Cardiac fibroblast (primary cell): Measurements from ENCODE around the gene KLK6.
A peak's percentile ranks its signal among the peaks of the same experiment; 100 is the strongest.

ENCODE experiments used
- DNase-seq, 2 donors: peaks; one replicate each; pipeline versions ENCODE4 v3.0.0 to v3.0.0-alpha.2; 2010; ENCODE audit warnings: low read depth in 2 of 2
- H3K4me3 ChIP-seq, 2 donors: replicated peaks in 1 of 2; 1 replicate in 1 of 2; 2 replicates in 1 of 2; pipeline ENCODE4 v1.5.1; 2011; ENCODE audit warnings: low read depth in 2 of 2, low read length in 2 of 2, mild to moderate bottlenecking in 2 of 2, moderate library complexity in 1 of 2
- TF ChIP-seq, protein P1 (sequence below): IDR thresholded peaks from one replicate; pipeline ENCODE4 v1.5.1; 2011; ENCODE audit warnings: low read depth, mild to moderate bottlenecking, low read length, inconsistent platforms

KLK6 gene

DNA sequence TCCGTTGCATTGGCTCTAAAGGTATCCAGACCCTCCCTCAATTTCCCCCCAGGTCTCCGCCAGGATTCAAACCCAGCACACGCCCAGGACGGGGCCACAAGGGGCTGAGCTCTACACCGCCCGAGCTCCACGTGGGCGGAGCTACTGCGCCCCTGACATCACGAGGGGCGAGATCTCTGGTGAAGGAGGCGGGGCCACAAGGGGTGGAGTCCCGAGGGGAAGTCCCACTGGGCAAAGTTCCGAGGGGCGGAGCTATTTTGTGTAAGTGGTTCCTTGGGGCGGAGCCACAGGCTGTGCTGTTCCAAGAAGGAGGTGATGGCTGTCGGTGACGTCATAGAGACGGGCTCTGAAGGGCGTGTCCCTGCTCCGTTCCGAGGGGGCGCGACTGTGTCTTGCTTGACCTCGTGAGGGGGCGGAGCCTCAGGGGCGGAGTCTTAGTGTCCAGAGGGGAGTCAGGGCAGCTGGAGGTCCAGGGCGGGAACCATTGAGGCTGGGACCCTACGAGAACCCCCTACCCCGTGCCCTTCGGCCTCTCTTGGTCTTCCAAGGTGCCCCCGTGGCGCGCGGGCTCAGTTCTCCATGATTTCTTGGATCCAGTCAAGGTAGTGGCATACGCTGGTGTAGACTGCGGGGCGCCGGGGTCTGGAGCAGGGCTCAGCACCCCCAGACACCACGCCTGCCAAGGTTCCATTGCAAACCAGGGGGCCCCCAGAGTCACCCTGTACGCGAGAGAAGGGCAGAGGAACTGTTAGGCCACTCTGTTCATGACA, 33.3 kb upstream of the KLK6 start:
- no peak overlapping the region for H3K4me3 ChIP-seq
- TF ChIP-seq, protein P1, sequence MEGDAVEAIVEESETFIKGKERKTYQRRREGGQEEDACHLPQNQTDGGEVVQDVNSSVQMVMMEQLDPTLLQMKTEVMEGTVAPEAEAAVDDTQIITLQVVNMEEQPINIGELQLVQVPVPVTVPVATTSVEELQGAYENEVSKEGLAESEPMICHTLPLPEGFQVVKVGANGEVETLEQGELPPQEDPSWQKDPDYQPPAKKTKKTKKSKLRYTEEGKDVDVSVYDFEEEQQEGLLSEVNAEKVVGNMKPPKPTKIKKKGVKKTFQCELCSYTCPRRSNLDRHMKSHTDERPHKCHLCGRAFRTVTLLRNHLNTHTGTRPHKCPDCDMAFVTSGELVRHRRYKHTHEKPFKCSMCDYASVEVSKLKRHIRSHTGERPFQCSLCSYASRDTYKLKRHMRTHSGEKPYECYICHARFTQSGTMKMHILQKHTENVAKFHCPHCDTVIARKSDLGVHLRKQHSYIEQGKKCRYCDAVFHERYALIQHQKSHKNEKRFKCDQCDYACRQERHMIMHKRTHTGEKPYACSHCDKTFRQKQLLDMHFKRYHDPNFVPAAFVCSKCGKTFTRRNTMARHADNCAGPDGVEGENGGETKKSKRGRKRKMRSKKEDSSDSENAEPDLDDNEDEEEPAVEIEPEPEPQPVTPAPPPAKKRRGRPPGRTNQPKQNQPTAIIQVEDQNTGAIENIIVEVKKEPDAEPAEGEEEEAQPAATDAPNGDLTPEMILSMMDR = no peak
- DNase-seq = peak; percentile 4 to 18

DNA sequence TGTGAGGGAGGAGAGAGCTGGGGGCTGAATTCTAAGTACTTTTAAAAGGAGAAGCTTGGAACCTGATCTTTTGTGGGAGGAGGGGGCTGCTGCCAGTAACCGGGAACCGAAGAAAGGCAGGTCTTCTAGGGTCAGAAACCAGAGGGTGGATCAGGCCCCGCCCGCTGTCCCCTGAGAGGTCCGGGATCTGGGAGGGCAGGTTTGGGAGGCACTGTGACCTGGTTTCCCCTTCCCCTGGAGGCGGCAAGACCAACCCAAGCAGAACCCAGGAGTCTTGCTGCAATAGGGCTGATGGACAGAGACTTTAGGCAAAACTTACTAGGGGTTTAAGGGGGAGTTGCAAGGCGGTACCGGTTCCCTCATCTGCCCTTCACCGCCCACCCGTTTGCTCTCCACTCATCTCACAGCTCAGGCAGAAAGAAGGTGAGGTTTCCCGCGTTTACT, 32.7 kb upstream of the KLK6 start:
- H3K4me3 ChIP-seq = no peak overlapping the region
- DNase-seq = no peak
- TF ChIP-seq, protein P1 = no peak

DNA sequence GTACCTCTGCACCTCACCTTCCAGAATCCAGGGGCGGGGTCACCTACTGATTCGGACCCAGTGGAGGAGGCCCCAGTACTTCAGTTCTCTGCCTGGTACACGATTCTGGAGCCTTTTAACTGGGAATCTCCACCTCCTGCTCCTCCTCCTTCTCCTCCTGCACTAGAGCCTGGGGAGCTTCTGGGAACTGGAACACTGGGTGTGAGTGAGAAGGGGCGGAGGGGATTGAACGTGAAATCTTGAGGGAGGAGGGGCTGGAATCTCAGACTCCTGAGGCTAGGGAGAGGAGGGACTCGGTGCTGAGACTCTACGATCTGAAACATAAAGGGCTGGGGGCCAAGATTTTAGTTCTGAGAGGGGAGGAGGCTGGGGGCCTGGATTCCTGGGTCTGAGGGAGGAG, 32.1 kb upstream of the KLK6 start, which contains the start of gene KLK8:
TSS of gene KLK8 (minus strand) at position 90 of the 400 bp plus-strand sequence. CDS start 437 bp downstream, outside the sequence.
- H3K4me3 ChIP-seq = no peak within 1 kb of the TSS
- TF ChIP-seq, protein P1 = no peak

DNA sequence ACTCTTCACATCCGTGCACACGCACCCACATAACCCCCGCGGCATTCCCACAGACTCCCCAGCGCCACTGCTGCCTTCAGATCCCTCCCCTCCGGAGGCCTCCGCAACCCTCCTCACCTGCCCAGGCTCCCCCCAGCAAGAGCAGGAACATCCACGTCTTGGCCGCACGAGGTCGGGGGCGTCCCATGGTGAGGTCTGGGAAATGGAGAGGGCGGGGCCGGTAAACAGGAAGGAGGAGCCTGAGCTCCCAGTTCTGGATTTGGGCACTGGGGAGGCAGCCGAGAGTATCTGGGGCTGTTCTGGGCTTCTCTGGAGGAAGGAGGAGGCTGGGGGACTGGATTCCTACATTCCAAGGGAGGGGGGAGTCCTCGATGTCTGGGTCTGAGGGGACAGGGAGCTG, 31.6 kb upstream of the KLK6 start:
- no peak overlapping the region for H3K4me3 ChIP-seq
- TF ChIP-seq, protein P1 = no peak

More for the DNA sequence above, 32.1 kb upstream of the KLK6 start, which contains the start of gene KLK8:
- no peak for DNase-seq

DNA sequence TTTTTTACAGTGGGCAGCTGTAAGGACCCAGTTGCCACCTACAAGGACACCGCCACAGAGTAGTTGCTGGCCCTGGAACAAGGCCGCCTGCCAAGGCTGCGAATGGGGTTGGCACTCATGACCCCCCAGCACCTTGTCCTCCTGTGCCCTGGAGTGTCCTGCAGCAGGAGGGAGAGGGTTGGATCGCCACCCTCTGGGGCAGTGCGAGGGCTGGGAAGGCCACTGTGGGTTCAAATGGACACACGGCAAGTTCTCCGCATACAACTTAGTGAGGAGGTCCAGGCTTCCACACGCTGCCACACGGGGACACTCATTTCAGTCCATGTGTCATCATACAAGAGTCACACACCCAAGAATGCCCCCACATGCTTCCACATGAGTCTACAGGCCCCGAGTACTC, 31.0 kb upstream of the KLK6 start:
- no peak for DNase-seq
- TF ChIP-seq, protein P1 = no peak
- H3K4me3 ChIP-seq = no peak overlapping the region

More for the DNA sequence above, 31.6 kb upstream of the KLK6 start:
- no peak for DNase-seq

DNA sequence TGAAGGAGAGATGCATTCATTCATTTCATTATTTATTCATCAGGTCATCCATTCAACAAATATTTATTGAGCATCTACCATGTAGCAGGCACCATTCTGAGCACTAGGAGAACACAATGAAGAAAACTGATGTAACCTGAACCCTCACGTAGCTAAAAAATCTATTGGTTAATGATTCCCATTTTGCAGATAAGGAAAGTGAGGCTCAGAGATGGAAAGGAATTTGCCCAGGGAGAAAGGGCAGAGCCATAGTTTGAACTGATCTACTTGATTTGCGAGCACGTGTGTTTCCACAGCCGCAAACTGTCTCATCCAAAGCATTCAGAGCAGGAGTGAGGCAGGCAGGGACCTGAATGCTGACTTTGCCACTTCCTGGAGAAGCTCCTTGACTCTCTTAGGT, 29.3 kb upstream of the KLK6 start:
- TF ChIP-seq, protein P1 = no peak
- DNase-seq = no peak
- H3K4me3 ChIP-seq = no peak overlapping the region
